SK-N-SH (cell line): ENCODE results near the gene TEX101.

Experiments used
- EZH2phosphoT487 ChIP-seq: fragments of 200-600 bp; sonication (generic); IDR thresholded peaks from 2 replicates; pipeline ENCODE4 v1.6.1; 2017; ENCODE audit warnings: low read depth, mixed run types, mild to moderate bottlenecking, antibody characterized with exemption, moderate library complexity, borderline replicate concordance
- JUND ChIP-seq: IDR thresholded peaks from 2 replicates; pipeline ENCODE4 v1.4.0; 2012
- NFIC ChIP-seq: IDR thresholded peaks from 2 replicates; pipeline ENCODE4 v1.4.0; 2012; ENCODE audit warnings: borderline replicate concordance
- POLR2AphosphoS5 ChIP-seq: IDR thresholded peaks from 2 replicates; pipeline ENCODE4 v1.6.1; 2012; ENCODE audit warnings: low read depth, low read length
- USF2 ChIP-seq: fragments of 150-350 bp; IDR thresholded peaks from 2 replicates; pipeline ENCODE4 v1.6.1; 2017; ENCODE audit warnings: antibody characterized with exemption, low read length, low read depth, borderline replicate concordance
- TF ChIP-seq, protein P1 (sequence below): fragments of 200-600 bp; sonication (generic); IDR thresholded peaks from 2 replicates; pipeline ENCODE4 v1.6.1; 2017; ENCODE audit warnings: antibody characterized with exemption, mild to moderate bottlenecking, moderate library complexity

DNA sequence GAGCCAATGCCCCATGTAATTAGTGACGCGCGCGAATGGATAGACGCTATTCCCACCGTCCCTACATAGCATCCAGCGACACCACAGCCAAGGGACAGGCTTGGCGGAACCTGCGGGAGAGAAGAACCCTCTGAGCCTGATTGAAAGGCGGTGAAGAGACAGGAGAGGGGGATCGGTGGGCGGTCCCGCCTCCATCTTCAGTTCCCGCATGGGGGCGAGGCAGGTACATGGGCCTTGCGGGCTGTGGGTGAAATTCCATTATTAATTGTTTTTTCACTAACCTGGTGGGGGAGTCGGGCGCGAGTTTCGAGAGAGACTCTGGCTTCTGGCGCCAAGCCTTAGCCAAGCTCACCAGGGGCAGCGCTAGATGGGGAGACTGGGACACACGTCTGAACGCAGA lies 8.4 kb upstream of the TEX101 start:
- TF ChIP-seq, protein P1, sequence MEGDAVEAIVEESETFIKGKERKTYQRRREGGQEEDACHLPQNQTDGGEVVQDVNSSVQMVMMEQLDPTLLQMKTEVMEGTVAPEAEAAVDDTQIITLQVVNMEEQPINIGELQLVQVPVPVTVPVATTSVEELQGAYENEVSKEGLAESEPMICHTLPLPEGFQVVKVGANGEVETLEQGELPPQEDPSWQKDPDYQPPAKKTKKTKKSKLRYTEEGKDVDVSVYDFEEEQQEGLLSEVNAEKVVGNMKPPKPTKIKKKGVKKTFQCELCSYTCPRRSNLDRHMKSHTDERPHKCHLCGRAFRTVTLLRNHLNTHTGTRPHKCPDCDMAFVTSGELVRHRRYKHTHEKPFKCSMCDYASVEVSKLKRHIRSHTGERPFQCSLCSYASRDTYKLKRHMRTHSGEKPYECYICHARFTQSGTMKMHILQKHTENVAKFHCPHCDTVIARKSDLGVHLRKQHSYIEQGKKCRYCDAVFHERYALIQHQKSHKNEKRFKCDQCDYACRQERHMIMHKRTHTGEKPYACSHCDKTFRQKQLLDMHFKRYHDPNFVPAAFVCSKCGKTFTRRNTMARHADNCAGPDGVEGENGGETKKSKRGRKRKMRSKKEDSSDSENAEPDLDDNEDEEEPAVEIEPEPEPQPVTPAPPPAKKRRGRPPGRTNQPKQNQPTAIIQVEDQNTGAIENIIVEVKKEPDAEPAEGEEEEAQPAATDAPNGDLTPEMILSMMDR, result no peak
- TF ChIP-seq NFIC (no peak), JUND (no peak), POLR2AphosphoS5 (no peak), USF2 (no peak), EZH2phosphoT487 (no peak)
